Spleen (tissue), 11 donors: ENCODE data around the gene TACR3. TPM values are rescaled to one million over a fixed set of nuclear protein-coding genes. Genes with fewer than 3 reads are reported as not detected.
"Not testable (repeated sequence)": the region's sequence is repeated elsewhere in the genome, so short reads cannot be mapped to it uniquely, and the experiment has no call there.

Experiments used
- DNase-seq: peaks from one replicate; pipeline ENCODE4 v3.0.0-alpha.2; 2020
- H3K27ac ChIP-seq, 8 donors: fragments of 200-600 bp; sonication (generic) in 7 of 8; 1 replicate in 4 of 8; 2 replicates in 4 of 8; pipeline versions ENCODE4 v1.5.0 to v1.8.0; 2016 to 2021; ENCODE audit warnings: inconsistent platforms in 4 of 8, mild to moderate bottlenecking in 4 of 8, moderate library complexity in 1 of 8
- H3K27me3 ChIP-seq, 7 donors: fragments of 200-600 bp; sonication (generic) in 6 of 7; replicated peaks in 1 of 7; 1 replicate in 4 of 7; 2 replicates in 3 of 7; pipeline versions ENCODE4 v1.5.0 to v1.8.0; 2016 to 2021; ENCODE audit warnings: inconsistent platforms in 3 of 7, mild to moderate bottlenecking in 1 of 7
- H3K36me3 ChIP-seq, 6 donors: fragments of 200-600 bp; sonication (generic) in 5 of 6; 1 replicate in 4 of 6; 2 replicates in 2 of 6; pipeline versions ENCODE4 v1.5.0 to v1.8.0; 2016 to 2021; ENCODE audit warnings: inconsistent platforms in 2 of 6
- H3K4me1 ChIP-seq, 6 donors: fragments of 200-600 bp; sonication (generic) in 5 of 6; 1 replicate in 3 of 6; 2 replicates in 3 of 6; pipeline versions ENCODE4 v1.5.0 to v1.8.0; 2016 to 2021; ENCODE audit warnings: inconsistent platforms in 3 of 6
- H3K4me3 ChIP-seq, 8 donors: fragments of 200-600 bp; sonication (generic) in 7 of 8; 1 replicate in 4 of 8; 2 replicates in 4 of 8; pipeline versions ENCODE4 v1.5.0 to v1.8.0; 2016 to 2021; ENCODE audit warnings: inconsistent platforms in 4 of 8, mild to moderate bottlenecking in 4 of 8, moderate library complexity in 2 of 8
- H3K9me3 ChIP-seq, 8 donors: fragments of 200-600 bp; sonication (generic) in 7 of 8; 1 replicate in 4 of 8; 2 replicates in 4 of 8; pipeline versions ENCODE4 v1.5.0 to v1.8.0; 2016 to 2021; ENCODE audit warnings: inconsistent platforms in 4 of 8
- POLR2A ChIP-seq, 3 donors: fragments of 450-650 bp; IDR thresholded peaks; one replicate each; pipeline ENCODE4 v1.5.1; 2017; ENCODE audit warnings: antibody characterized with exemption in 3 of 3, mild to moderate bottlenecking in 1 of 3
- POLR2AphosphoS5 ChIP-seq, 3 donors: sonication (generic); formaldehyde crosslinking; IDR thresholded peaks; one replicate each; pipeline ENCODE4 v1.5.1; 2017; ENCODE audit warnings: antibody characterized with exemption in 3 of 3
- WGBS, 5 donors: extraction: QIAGEN DNeasy Blood & Tissue Kit in 3 of 5; methylation state at CpG; one replicate each; pipeline versions ENCODE4 v1.1.5 to v1.1.7; 2013 to 2018; 5-methylcytosine and 5-hydroxymethylcytosine counted together
- intact Hi-C: fragments of 100-400 bp; cut with DNase I; formaldehyde crosslinking; loops from one replicate; pipeline ENCODE4 v1.15.0; 2023; ENCODE audit warnings: low total_unique reads
- polyA plus RNA-seq, 3 donors: library from polyadenylated mRNA; stranded (reverse); fragments of 200-250 nt; gene quantifications; one replicate each; pipeline ENCODE4 v1.2.1, GENCODE V29; 2013
- total RNA-seq, 7 donors: library from RNA; depleted of rRNA in 3 of 7; stranded (reverse); fragments of >200 nt in 3 of 7; fragmentation: NEBNext Ultra II Directional in 4 of 7; extraction: Animal tissue kit (Norgen Biotek cat#: 25700) in 4 of 7; gene quantifications; one replicate each; pipeline versions ENCODE4 v1.1.0 to v1.2.1, GENCODE V29; 2016 to 2021
- TF ChIP-seq, protein P1 (sequence below), 11 experiments: fragments of 200-600 bp in 7 of 11; fragments of 450-650 bp in 4 of 11; sonication (generic) in 4 of 11; IDR thresholded peaks in 8 of 11; conservative IDR thresholded peaks in 3 of 11; 1 replicate in 7 of 11; 2 replicates in 4 of 11; pipeline versions ENCODE4 v1.4.0 to v1.8.0; 2016 to 2021; ENCODE audit warnings: antibody characterized with exemption in 11 of 11, inconsistent platforms in 4 of 11, mild to moderate bottlenecking in 1 of 11
- donor health status: healthy with polysubstance abuse.
- donor health status: DM: no; HTN: no; CAD: no; lungs with moderate emphysema.
- donor health status: DM: no; HTN: no; CAD: no.
- donor health status: Bipolar disorder and iron deficiency.
- donor health status: healthy.
- donor health status: DM: no; HTN: no; CAD: no.
- donor health status: DM: yes; HTN: yes; CAD: no.

Gene TACR3
- total and polyA plus RNA-seq, 10 donors: not detected

GRCh38 chr4:103719105-103719829 lies 518 bp downstream of the TACR3 start:
- Histone ChIP-seq H3K27me3 (peaks cover 0 to 14% (median 0%) of the 10 kb centered on the region in 7 donors), H3K4me3 (peak overlapping the region in 1 of 8 donors; percentile 0), H3K27ac (no peak overlapping the region), H3K36me3 (no peaks in the 10 kb centered on the region), H3K9me3 (peaks cover 0 to 11% (median 0%) of the 10 kb centered on the region in 8 donors), H3K4me1 (no peaks in the 10 kb centered on the region)
- no peak for TF ChIP-seq POLR2AphosphoS5 (IDR thresholded peaks at IDR 0.05)
- TF ChIP-seq, protein P1, sequence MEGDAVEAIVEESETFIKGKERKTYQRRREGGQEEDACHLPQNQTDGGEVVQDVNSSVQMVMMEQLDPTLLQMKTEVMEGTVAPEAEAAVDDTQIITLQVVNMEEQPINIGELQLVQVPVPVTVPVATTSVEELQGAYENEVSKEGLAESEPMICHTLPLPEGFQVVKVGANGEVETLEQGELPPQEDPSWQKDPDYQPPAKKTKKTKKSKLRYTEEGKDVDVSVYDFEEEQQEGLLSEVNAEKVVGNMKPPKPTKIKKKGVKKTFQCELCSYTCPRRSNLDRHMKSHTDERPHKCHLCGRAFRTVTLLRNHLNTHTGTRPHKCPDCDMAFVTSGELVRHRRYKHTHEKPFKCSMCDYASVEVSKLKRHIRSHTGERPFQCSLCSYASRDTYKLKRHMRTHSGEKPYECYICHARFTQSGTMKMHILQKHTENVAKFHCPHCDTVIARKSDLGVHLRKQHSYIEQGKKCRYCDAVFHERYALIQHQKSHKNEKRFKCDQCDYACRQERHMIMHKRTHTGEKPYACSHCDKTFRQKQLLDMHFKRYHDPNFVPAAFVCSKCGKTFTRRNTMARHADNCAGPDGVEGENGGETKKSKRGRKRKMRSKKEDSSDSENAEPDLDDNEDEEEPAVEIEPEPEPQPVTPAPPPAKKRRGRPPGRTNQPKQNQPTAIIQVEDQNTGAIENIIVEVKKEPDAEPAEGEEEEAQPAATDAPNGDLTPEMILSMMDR (IDR thresholded peaks at IDR 0.05 in 8 of 11, conservative IDR thresholded peaks at IDR 0.05 in 3 of 11): no peak
- no peak for TF ChIP-seq POLR2A (IDR thresholded peaks at IDR 0.05)
- 9 to 17% (median 9%) methylated on average over 29 to 39 of the region's 39 CpGs for WGBS, 5 donors
- DNase-seq: peak; percentile 65
- intact Hi-C loops: no loop called here

DNA sequence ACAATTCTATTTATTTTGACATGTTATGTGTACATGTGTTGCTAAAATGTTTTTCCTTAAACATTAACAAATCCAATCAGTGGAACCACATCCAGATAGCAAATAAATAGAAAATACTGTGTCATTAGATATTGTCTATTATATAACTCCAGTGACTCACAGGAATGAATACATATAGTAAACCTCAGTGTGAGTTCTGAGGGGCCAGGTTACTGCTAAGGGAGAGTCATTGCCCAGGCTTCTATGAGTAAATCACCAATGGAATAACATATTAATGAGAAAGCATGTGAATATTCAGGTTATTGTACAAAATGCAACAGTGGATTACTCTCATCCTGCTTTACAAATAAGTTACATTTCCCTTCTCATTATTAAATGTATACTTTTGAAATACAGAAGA lies 27.2 kb downstream of the TACR3 start:
- intact Hi-C loops: no loop called here
- H3K36me3 ChIP-seq: no peaks in the 10 kb centered on the region
- no peaks in the 10 kb centered on the region for H3K27me3 ChIP-seq

DNA sequence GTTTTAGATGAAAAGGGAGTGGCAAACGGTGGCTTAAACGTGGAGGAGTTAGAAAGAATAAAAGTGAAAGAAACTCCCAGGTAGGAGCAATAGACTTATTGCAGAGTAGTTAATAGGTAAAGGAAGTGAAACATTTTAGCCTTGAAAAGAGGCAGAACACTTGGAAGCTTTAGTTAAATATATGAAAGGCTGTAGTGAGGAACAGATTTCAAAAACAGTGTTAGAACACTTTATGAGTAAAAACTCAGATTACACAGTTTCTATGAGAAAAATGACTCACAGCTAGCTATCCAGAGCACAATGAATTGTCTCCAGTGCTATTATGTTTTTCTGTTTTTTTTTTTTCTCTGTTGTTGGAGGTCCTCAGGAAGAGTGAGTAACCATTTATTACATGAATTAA lies 45.8 kb downstream of the TACR3 start:
- 71 to 88% (median 79%) methylated on average over 2 of the region's 2 CpGs for WGBS, 5 donors
- Histone ChIP-seq H3K4me1 (no peaks in the 10 kb centered on the region), H3K27ac (no peak overlapping the region), H3K4me3 (no peak overlapping the region), H3K9me3 (peaks cover 0 to 16% (median 0%) of the 10 kb centered on the region in 8 donors), H3K36me3 (no peaks in the 10 kb centered on the region), H3K27me3 (no peaks in the 10 kb centered on the region)
- DNase-seq: no peak
- intact Hi-C loops: no loop called here
- TF ChIP-seq POLR2AphosphoS5 (IDR thresholded peaks at IDR 0.05) (no peak), POLR2A (IDR thresholded peaks at IDR 0.05) (no peak)
- TF ChIP-seq, protein P1 (IDR thresholded peaks at IDR 0.05 in 8 of 11, conservative IDR thresholded peaks at IDR 0.05 in 3 of 11): no peak

More for the DNA sequence above, 27.2 kb downstream of the TACR3 start:
- TF ChIP-seq, protein P1 (IDR thresholded peaks at IDR 0.05 in 8 of 11, conservative IDR thresholded peaks at IDR 0.05 in 3 of 11): no peak
- TF ChIP-seq POLR2AphosphoS5 (IDR thresholded peaks at IDR 0.05) (no peak), POLR2A (IDR thresholded peaks at IDR 0.05) (no peak)
- no peak overlapping the region for H3K27ac ChIP-seq
- peaks cover 0 to 15% (median 0%) of the 10 kb centered on the region in 8 donors for H3K9me3 ChIP-seq
- no peak for DNase-seq
- H3K4me3 ChIP-seq: no peak overlapping the region
- no peaks in the 10 kb centered on the region for H3K4me1 ChIP-seq

- DNase-seq, H3K27me3 ChIP-seq, H3K4me1 ChIP-seq, H3K4me3 ChIP-seq, H3K27ac ChIP-seq, H3K36me3 ChIP-seq, H3K9me3 ChIP-seq, intact Hi-C loops: not testable (repeated sequence)
Measured at GRCh38 chr4:103666764-103667163, 53.0 kb downstream of the TACR3 start.
